Fibroblast of pulmonary artery (primary cell): ENCODE results near the gene SBF2.

Experiments used
- DNase-seq: peaks from one replicate; pipeline ENCODE4 v3.0.0-alpha.2; 2010; ENCODE audit warnings: low read depth
- H3K4me3 ChIP-seq: replicated peaks from 2 replicates; pipeline ENCODE4 v1.5.1; 2011; ENCODE audit warnings: low read depth, mild to moderate bottlenecking, control low read depth, low read length, moderate library complexity
- TF ChIP-seq, protein P1 (sequence below): IDR thresholded peaks from 2 replicates; pipeline ENCODE4 v1.5.1; 2011; ENCODE audit warnings: mild to moderate bottlenecking, control low read depth, low read length, inconsistent platforms; ENCODE audit errors: missing control alignments

Gene SBF2

DNA sequence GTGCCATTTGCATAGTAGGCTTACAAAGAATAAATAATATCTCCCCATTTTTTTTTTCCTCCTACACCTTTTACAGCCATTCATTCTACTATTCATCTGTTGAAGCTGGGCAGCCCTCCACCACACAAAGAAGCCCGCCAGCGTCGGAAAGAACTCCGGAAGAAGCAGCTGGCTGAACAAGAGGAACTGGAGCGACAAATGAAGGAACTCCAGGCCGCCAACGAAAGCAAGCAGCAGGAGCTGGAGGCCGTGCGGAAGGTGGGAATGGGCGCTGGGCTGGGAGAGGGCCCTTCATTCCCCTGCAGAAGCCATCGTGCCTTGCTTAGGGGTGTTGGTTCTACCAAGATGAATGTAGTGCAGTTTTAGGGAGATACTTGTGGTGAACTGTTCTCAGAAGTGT lies 561.6 kb downstream of the SBF2 start:
- TF ChIP-seq, protein P1, sequence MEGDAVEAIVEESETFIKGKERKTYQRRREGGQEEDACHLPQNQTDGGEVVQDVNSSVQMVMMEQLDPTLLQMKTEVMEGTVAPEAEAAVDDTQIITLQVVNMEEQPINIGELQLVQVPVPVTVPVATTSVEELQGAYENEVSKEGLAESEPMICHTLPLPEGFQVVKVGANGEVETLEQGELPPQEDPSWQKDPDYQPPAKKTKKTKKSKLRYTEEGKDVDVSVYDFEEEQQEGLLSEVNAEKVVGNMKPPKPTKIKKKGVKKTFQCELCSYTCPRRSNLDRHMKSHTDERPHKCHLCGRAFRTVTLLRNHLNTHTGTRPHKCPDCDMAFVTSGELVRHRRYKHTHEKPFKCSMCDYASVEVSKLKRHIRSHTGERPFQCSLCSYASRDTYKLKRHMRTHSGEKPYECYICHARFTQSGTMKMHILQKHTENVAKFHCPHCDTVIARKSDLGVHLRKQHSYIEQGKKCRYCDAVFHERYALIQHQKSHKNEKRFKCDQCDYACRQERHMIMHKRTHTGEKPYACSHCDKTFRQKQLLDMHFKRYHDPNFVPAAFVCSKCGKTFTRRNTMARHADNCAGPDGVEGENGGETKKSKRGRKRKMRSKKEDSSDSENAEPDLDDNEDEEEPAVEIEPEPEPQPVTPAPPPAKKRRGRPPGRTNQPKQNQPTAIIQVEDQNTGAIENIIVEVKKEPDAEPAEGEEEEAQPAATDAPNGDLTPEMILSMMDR: no peak
- H3K4me3 ChIP-seq: no peak overlapping the region
- no peak for DNase-seq

DNA sequence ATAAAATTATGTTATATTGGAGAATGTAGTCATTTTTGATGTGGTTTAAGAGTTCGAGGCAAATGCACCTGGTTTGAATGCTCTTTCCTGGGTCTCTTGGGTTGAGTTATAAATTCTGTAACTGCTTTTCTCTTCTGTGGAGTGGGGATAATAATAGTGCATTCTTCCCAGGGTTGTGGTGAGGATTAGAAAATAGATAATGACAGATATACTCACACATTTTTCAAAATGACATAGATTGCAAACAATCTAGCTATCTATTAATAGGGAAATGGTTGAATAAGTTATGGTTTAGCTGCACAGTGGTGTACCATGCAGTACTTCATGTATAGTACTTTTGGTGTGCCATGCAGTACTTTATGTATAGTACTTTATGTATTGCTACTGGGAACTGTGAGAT lies 562.8 kb downstream of the SBF2 start:
- no peak for DNase-seq
- TF ChIP-seq, protein P1: no peak
- no peak overlapping the region for H3K4me3 ChIP-seq
